ENCODE measurements around the gene TYMS.

GRCh38 chr18:615773-616172, 41.7 kb upstream of the TYMS start:
- no peak for TF ChIP-seq PATZ1 (CRISPR knock-in tag; IDR thresholded peaks at IDR 0.05; ENCODE audit: borderline replicate concordance)
- no peak for TF ChIP-seq ARNTL (CRISPR knock-in tag; IDR thresholded peaks at IDR 0.05; ENCODE audit: borderline replicate concordance, low read depth)
- TF ChIP-seq ZFP30 (CRISPR knock-in tag; IDR thresholded peaks at IDR 0.05) = no peak
